HG03066 (cell line): Measurements from ENCODE around the gene AFF3.
"Not testable (repeated sequence)": the region's sequence is repeated elsewhere in the genome, so short reads cannot be mapped to it uniquely, and the experiment has no call there.

Experiments
- ATAC-seq: cut with Tn5 transposase; IDR thresholded peaks from one replicate; pipeline ENCODE4 v1.9.1; 2021; ENCODE audit warnings: low read depth; ENCODE audit not compliant: unreplicated experiment

Gene AFF3

DNA sequence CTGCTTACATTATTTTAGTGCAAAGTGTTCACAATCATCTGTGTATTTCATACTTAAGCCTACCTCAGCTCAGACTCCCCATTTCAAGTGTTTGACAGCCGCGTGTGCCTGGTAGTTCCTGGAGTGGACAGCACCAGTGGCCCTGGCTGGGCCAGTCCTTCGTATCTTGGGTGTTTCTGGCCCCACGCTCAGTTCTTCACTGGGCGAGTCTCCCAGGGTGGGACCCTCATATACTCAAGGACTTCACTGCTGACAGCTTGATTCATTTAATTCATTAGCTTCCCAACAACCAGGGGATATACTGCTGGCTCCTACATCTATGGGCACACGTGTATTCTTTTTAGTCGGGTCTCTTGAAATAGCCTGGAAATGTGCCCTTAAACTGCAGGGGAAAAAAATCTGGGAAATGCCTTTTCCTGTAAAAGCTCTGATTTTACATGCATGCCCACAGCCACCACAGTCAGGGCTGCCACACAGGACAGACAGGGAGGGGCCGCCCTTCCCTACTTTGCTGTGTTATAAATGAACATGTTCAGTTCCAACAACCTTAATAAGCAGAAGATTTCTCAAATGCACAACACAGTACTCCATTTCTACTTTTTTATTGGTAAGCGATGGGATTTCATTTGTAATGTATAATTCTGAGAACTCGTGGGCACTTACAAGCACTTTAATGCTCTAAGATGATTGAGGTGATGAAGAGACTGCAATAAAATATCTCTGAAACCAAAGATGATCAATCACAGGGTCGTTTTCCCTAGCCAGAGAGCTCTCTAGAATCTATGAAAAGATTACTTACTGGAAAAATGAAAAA is 447.1 kb downstream of the AFF3 start:
- no peak for ATAC-seq

DNA sequence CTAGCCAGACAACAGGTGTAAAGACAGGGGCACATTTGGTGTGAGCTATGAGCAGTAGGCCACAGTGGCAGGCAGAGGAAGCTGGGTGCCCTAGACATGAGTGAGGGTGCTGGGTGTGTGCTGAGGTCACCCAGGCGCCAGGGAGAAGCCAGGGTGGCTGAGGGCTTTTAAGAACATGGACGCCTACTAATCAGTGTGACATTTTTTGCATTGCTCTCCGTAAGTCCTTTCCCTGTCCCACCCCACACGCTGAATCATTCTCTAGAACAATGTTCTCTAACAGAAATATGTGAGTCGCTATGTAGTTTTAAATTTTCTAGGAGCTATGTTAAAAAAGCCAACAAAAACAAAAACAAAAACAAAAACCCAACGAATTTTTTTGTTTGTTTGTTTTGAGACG is 448.1 kb downstream of the AFF3 start:
- no peak for ATAC-seq

DNA sequence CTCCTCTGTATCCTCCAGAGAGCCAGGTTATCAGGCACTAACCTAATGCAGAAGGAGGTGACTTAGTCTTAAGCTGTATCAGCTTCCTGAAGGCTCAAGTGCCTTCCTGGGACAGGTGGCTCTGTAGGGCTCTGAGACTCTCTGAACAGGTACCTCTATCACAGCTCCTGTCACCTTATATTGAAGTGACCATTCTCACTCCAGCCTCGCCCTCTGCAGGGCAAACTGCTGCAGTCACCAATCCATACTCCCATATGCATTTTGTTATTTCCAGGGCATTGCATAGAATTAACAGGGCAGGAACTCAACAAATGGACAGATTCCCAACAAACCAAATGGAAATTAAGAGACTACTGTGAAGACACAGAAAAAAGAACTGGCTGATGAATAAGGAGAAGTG is 449.6 kb downstream of the AFF3 start:
- no peak for ATAC-seq

DNA sequence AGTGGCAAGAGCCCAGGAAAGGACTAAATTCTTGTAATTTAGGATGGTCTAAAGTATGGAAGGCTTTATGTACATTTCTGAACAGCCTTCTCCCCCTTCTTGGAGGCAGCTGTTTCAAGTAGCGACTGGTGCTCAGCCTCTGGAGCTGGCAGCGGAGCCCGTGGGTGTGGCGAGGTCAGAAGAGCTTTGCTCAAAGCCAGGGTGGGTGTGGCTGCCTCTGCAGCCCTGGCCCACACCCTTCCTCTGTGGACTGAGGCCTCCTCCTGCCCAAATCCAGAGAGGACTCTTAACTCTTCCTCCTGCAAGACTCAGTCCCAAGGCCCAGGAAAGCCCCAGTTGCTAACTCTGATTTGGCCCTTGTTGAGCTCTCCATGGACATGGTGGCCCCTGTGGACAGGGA is 450.5 kb downstream of the AFF3 start:
- ATAC-seq, result no peak

DNA sequence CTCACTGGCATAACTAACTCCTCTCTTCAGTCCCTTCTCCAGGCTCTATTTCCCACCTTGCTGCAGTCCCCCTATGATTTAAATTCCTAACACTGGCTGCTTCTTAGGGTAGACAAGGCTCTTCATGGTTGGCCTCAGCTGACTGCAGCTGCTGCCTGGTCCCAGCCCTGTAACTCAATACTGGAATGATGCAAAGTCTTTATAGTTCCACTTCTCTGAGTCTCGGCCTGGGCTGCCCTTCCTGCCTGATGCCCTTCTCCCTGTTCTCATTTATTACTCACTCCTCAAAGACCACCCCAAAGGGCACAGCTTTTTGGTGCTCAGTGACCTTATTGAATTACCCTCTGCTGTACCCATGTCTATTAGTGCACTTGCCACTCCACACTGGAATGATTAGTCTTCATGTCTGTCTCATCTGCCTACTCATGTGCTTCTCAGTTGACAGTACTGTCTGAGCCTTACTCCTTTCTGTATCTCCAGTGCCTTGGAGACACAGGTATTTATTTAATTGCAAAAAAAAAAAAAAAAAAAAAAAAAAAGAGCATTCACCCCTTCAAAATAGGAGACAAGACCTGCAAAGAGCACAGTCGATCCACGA is 453.1 kb downstream of the AFF3 start:
- ATAC-seq, result no peak

DNA sequence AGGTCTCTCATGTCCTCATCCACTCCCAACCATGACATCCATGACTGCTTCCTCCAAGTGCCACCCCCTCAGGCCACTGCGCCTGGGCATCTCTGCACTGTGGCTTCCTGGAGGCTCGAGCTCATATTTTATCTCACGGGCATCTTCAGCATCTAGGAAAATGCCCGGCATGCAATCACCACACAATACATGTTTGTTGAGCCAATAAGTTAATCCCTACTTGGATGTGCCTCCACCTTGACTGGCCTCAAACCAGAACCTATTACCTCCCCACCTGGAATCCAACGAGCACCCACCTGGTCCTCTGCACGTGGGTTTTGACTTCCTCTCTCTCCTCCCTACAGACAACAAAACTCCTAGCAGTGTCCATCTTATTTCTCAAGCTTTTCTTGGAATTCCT is 453.7 kb downstream of the AFF3 start:
- ATAC-seq, result no peak

DNA sequence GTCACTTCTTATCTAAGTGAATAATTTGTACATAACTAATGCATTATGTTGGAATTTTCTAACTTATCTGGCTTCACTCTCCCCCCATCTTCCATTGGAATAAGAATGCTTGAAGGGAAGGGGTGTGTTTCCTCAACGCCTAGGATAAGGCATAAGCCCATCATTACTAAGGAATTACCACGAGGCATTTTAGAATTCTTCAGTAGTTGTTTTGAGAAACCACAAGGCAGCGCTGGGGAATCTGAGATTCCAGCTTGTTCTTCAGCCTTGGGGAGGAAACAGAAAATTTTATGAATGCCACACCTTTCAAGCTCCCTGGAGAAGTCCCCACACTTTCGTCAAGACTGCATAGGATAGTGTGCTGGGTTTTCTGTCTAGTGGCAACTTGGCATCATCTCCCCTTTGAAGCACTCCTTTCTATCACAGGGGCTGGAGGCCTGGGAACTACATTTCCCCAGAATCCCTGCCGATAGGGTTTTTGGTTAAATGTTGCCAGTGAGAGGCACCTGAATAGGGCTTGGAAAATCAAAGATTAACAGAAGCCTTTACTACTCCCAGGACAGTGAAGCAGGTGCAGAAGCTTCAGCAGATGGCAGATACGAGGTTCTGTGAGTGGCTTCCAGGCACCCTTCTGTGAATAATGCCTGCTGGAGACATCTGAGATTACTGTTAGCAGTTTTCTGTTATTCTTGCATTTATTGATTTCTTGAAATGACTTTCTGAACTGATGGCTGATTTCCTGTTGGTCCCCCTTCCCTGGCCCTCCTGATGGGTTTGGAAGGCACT is 459.9 kb downstream of the AFF3 start:
- no peak for ATAC-seq

DNA sequence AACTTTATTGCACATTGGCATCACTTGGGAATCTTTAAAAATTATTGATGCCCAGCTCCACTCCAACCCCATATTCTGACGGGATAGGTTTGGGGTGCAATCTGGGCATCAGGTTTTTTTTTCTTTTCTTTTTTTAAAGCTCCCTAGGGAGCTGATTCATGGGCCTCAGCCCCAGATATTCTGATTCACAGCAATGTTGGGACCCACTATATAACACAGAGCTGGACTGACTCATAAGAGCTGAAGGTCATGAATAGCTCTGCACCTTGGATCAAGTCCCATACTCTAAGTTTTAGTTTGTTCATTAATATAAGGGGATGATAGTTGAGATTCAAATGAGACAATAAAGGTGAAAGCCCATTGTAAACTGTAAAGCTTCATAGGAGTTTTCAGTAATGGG is 461.4 kb downstream of the AFF3 start:
- no peak for ATAC-seq

DNA sequence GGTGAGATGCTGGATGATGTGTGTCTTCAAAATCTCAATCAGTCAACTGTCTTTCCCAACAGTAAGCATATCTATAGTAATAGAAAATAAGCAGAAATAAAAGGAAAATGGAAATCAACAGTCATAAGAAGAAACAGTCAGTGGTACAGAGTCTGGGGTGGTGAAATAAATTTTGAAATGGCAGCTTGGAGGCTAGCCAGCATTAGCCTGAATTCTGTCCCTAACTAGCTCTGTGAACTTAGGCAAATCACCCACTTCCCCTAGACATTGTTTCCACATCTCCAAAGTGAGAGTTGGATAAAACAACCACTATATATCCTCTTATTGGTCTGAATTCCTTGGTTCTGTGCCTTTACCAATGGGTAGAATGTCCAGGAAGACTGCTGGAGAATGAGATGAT is 462.9 kb downstream of the AFF3 start:
- no peak for ATAC-seq

DNA sequence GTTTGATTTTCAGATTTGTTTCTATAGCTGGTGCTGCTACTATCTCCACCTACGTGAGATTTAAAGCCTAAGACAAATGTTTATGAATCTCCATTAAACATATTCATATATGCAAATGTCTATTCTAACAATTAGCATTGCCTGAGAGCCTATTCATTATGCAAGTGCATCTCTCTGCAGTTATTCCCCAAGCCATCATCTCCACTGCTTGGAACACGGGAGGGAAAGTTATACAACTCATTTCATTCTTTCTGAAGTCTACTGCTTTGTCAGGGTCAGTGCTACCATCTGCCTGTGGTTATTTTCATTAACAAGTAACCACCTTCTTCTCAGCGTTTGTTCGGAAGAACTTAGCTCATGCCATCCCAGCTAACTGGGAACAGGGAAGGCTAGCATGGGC is 463.8 kb downstream of the AFF3 start:
- ATAC-seq, result no peak

DNA sequence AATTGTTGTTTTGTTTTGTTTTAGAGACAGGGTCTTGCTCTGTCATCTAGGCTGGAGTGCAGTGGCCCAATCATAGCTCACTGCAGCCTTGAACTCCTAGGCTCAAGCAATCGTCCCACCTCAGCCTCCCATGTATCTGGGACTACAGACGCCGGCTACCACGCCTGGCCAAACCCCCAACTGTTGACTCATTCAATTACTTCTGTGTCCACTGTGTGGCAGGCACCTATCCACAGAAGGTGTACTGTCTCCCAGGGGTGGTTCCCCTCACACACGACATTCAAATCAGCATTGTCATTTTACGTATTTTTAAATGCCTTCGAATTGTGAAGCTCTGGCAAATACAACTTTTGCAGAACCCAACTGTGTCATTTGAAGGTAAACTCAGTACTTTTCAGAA is 464.6 kb downstream of the AFF3 start:
- ATAC-seq, result no peak

DNA sequence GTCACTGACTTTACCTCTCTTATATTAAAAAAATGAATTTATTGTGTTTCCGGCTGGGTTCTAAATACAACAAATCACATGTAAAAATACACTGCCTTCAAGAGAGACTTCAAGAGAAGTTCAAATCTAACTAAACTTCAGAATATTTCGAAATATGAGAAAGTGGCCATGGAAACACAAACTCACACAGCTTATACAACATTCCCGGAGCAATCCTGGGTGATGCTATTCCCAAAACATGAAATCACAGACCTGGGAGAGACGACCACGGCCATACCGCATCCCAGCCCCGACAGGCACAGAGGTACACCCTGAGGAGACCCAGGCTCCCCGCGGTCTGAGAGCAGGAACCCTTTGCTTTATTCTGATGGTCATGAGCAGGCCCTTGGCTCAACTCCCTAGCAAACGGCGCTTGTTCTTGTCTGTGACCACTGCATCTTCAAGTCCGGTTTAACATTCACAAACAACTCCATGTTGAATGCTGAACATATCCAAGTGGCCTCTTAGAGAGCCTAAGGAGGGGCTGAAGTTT is 467.2 kb downstream of the AFF3 start:
- no peak for ATAC-seq

DNA sequence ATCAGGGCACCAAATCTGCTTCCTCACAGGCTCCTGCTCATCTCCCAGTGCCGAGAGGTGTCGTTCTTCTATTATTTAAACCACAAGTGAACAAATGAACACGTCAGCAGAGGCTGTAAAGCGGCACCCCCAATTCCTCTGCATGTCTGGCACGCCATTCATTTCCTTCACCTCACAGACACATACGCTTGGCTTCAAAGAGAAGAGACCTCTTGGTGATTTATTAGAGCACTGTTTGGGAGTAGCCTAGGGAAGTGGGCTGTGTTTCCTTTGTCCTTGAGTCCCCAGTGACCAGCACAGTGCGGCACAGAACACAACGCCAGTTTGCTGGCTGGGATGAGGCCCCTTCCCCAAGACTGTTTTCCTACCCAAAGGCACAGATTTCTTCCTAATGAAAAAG is 468.3 kb downstream of the AFF3 start:
- no peak for ATAC-seq

DNA sequence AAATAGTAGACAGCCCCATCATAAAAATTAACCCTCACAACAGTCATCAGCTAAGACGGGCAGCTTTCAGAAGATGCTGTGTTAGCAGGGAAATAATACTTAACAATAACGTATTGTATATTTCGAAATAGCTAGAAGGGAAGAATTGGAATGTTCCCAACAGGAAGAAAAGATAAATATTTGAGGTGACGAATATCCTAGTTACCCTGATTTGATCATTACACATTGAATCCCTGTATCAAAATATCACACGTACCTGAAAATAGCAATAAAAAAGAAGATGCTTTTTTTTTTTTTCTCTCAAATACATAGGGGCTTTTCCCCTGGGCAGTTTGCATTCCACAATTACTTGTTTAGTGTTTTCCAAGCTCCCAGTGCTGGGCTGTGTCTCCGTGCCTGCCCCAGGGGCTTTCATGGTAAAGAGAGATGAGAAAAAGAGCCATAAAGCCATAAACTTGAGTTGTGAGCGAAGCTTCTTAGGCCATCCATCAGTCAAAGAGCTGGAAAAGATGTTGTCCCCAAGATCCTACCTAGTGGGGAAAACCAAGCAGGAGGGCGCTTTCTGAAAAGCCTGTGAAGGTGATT is 469.5 kb downstream of the AFF3 start:
- ATAC-seq, result no peak

DNA sequence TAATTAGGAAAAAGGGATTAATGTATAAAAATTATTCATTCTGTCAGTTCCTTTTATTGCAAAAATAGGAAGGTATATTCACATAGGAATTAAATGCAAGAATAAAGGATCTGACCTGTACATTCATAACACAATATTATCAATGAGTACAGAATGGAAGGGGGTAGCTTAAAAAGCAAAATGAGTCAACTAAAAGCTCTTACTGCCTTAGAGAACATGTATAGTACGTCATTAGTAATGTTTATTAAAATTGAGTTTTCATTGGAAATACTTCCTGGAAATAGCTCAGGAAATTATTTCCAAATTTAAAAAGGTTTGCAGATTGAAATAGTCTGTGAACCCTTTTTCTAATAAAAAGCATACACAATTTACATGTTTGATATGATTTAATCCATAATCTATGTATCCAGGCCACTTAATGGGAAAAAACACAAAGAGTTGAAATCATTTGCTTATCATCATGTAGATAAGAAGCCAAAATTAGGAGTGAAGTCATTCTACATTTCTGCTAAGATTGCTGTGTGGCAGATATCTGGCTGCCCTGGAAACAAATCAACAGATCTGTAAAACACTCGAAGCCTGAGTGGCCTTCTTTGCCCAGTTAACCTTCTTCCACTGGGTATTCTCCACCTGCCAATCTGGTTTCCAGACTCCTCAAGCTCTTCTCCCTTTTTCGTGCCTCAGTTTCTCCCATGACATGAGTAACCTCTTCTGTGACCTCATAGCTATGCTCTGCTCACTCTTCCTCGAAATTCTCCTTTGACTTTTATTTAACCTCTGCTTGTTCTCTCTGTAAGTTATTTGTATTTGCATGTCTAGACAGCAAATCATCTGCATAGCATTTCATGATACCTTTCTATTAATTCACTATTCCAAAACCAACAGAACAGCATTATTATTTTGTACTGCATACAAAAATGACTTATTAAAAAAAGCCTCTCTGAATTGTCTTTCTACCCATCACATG is 471.3 kb downstream of the AFF3 start:
- no peak for ATAC-seq

DNA sequence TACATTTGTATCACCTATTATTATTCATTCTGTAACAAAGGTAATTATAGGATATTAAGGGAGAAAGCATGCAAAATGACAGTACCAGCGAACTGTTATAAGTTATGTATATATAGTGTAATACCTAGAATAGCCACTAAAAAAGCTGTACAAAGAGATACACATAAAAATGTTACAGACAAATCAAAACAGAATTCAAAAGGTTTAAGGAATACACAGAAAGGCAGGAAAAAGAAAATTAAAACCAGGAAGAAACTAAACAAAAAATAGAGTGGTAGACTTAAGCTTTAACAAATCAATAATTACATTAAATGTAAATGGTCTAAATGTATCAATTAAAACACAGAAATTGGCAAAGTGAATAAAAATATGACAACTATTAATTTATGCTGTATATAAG is 476.1 kb downstream of the AFF3 start:
- no peak for ATAC-seq

DNA sequence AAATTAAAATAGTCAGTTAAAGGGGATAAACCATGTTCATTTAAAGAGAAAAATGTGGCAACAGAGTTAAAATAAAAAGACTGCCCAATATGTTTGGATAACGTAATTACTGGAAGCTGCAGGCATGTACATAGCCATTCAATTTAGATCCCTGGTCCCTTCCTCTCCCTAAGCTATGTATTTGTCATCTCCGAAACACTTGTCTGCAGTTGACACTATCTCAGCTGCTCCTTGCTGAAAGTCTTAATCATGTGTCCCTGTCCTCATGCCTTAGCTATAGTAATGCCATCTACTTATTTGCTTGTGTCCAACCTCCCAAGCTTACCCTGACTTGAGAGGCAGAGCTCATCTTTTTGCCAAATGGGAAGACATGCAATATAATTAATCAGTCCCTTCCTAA is 478.7 kb downstream of the AFF3 start:
- ATAC-seq, result no peak

DNA sequence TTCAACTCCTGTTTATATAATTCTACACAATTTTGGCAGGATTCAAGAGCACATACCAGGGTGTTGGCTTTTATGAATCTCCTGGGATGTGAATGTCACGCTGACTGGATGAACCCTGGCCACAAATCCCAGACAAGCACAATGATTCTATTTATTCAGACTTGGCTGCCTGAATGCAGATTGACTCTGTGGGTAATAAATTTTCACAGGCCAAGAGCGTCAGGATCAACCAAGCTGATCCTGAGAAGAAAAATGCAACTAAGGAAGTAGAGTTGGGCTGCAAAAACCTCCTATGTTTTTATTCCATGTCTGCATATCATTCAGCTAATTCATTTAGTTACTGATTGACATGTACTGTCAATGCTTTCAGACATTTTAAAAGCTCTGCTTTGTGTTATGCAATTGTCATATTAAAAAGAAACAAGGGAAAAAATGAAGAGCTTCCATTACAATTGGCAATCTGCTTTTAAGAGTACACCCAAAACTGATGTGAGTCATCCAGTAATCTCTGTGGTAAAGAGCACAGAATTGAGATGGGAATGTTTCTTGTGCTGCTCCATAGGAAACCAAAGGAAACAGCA is 479.5 kb downstream of the AFF3 start:
- ATAC-seq, result no peak

DNA sequence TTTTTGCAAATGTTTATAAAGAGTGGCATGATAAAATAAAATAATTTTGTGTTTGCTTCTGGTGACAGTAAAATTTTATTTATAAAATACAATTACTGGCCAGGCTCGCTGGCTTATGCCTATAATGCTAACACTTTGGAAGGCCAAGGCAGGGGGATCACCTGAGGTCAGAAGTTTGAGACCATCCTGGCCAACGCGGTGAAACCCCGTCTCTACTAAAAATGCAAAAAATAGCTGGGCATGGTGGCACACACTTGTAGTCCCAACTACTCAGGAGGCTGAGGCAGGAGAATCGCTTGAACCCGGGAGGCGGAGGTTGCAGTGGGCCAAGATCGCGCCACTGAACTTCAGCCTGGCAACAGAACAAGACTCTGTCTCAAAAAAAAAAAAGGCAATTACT is 480.6 kb downstream of the AFF3 start:
- not testable (repeated sequence) for ATAC-seq
